ENCODE data around the gene GPR39.

The GPR39 gene

GRCh38 chr2:132446444-132446843 lies 29.8 kb downstream of the GPR39 start:
- no peak for DNase-seq

GRCh38 chr2:132448331-132448730 lies 31.7 kb downstream of the GPR39 start:
- DNase-seq: no peak

- DNase-seq: no peak
Measured at GRCh38 chr2:132448771-132449170, 32.2 kb downstream of the GPR39 start.

- DNase-seq: no peak
Measured at GRCh38 chr2:132449868-132450267, 33.3 kb downstream of the GPR39 start.

- no peak for DNase-seq
Measured at GRCh38 chr2:132460781-132461180, 44.2 kb downstream of the GPR39 start.

GRCh38 chr2:132462236-132462635 lies 45.6 kb downstream of the GPR39 start:
- DNase-seq: no peak

GRCh38 chr2:132463719-132464118 lies 47.1 kb downstream of the GPR39 start:
- no peak for DNase-seq

- DNase-seq: no peak
Measured at GRCh38 chr2:132465917-132466316, 49.3 kb downstream of the GPR39 start.

- DNase-seq: no peak
Measured at GRCh38 chr2:132466428-132467028, 49.9 kb downstream of the GPR39 start.

- no peak for DNase-seq
Measured at GRCh38 chr2:132468821-132469675, 52.4 kb downstream of the GPR39 start.

- DNase-seq: no peak
Measured at GRCh38 chr2:132470746-132471145, 54.1 kb downstream of the GPR39 start.

GRCh38 chr2:132473174-132473883 lies 56.7 kb downstream of the GPR39 start:
- DNase-seq: no peak

GRCh38 chr2:132475615-132476014 lies 59.0 kb downstream of the GPR39 start:
- DNase-seq: no peak

GRCh38 chr2:132477436-132477835 lies 60.8 kb downstream of the GPR39 start:
- no peak for DNase-seq

GRCh38 chr2:132477962-132478361 lies 61.4 kb downstream of the GPR39 start:
- no peak for DNase-seq

GRCh38 chr2:132478461-132479105 lies 62.0 kb downstream of the GPR39 start:
- DNase-seq: no peak

GRCh38 chr2:132479155-132479554 lies 62.5 kb downstream of the GPR39 start:
- no peak for DNase-seq

GRCh38 chr2:132482821-132483220 lies 66.2 kb downstream of the GPR39 start:
- no peak for DNase-seq

GRCh38 chr2:132484144-132484543 lies 67.5 kb downstream of the GPR39 start:
- no peak for DNase-seq

- no peak for DNase-seq
Measured at GRCh38 chr2:132488491-132488890, 71.9 kb downstream of the GPR39 start.

- DNase-seq: no peak
Measured at GRCh38 chr2:132489150-132489549, 72.5 kb downstream of the GPR39 start.

- no peak for DNase-seq
Measured at GRCh38 chr2:132495881-132496280, 79.3 kb downstream of the GPR39 start.

- no peak for DNase-seq
Measured at GRCh38 chr2:132496555-132496954, 80.0 kb downstream of the GPR39 start.
